H1 (cell line): Measurements from ENCODE around the gene TMEM161B. TPM values are rescaled to one million over a fixed set of nuclear protein-coding genes. Genes with fewer than 3 reads are reported as not detected.

ENCODE experiments used
- ASH2L ChIP-seq: fragments of 200-600, 300-600 bp; sonication (generic); IDR thresholded peaks from one replicate; pipeline ENCODE4 v1.7.1; 2017; ENCODE audit warnings: low read length
- BCL11A ChIP-seq, 2 experiments: IDR thresholded peaks; one replicate each; pipeline ENCODE4 v1.6.1; 2011; ENCODE audit warnings: low read depth in 2 of 2, low read length in 2 of 2, mild to moderate bottlenecking in 2 of 2
- BRCA1 ChIP-seq: IDR thresholded peaks from 2 replicates; pipeline ENCODE4 v1.6.1; 2012; ENCODE audit warnings: low read depth, low read length, improper control_type of control experiment
- CBX5 ChIP-seq: fragments of 300-800, 300-1000 bp; sonication (generic); IDR thresholded peaks from 2 replicates; pipeline ENCODE4 v1.7.1; 2016; ENCODE audit warnings: antibody characterized with exemption, low read length, low read depth
- CBX8 ChIP-seq: fragments of 300-800, 300-1000 bp; sonication (generic); IDR thresholded peaks from 2 replicates; pipeline ENCODE4 v1.7.1; 2016; ENCODE audit warnings: low read depth, low read length, borderline replicate concordance
- HDAC6 ChIP-seq: IDR thresholded peaks from one replicate; pipeline ENCODE4 v1.7.1; 2012; ENCODE audit warnings: low read depth, mild to moderate bottlenecking, inconsistent platforms, low read length, moderate library complexity
- JUND ChIP-seq: IDR thresholded peaks from 2 replicates; pipeline ENCODE4 v1.6.1; 2011; ENCODE audit warnings: mild to moderate bottlenecking, improper control_type of control experiment, low read length
- KDM4A ChIP-seq: IDR thresholded peaks from one replicate; pipeline ENCODE4 v1.7.1; 2012; ENCODE audit warnings: low read depth, mild to moderate bottlenecking, moderate library complexity, low read length, inconsistent platforms; ENCODE audit not compliant: severe bottlenecking
- NANOG ChIP-seq: IDR thresholded peaks from 2 replicates; pipeline ENCODE4 v1.6.1; 2011; ENCODE audit warnings: low read length, low read depth, mild to moderate bottlenecking, inconsistent platforms; ENCODE audit not compliant: insufficient read depth, poor library complexity, severe bottlenecking
- POU5F1 ChIP-seq: IDR thresholded peaks from 2 replicates; pipeline ENCODE4 v1.6.1; 2011; ENCODE audit warnings: low read depth, mild to moderate bottlenecking, low read length, moderate library complexity
- RAD21 ChIP-seq, 2 experiments: IDR thresholded peaks in 1 of 2; conservative IDR thresholded peaks in 1 of 2; 2 replicates each; pipeline ENCODE4 v1.6.1; 2011; ENCODE audit warnings: low read depth in 2 of 2, low read length in 2 of 2, improper control_type of control experiment in 1 of 2, inconsistent platforms in 1 of 2, mild to moderate bottlenecking in 1 of 2, moderate library complexity in 1 of 2
- RBBP5 ChIP-seq: IDR thresholded peaks from 2 replicates; pipeline ENCODE4 v1.7.1; 2012; ENCODE audit warnings: low read depth, mild to moderate bottlenecking, inconsistent platforms, low read length, moderate library complexity, borderline replicate concordance
- RFX5 ChIP-seq: IDR thresholded peaks from 2 replicates; pipeline ENCODE4 v1.6.1; 2011; ENCODE audit warnings: low read depth, low read length, improper control_type of control experiment, borderline replicate concordance
- RNF2 ChIP-seq: fragments of 200-900, 300-1000 bp; sonication (generic); IDR thresholded peaks from 2 replicates; pipeline ENCODE4 v1.7.1; 2016; ENCODE audit warnings: borderline replicate concordance, low read depth, mild to moderate bottlenecking, antibody characterized with exemption, low read length; ENCODE audit not compliant: poor library complexity, severe bottlenecking; ENCODE audit errors: missing control alignments
- SAP30 ChIP-seq: fragments of 300-600 bp; sonication (generic); IDR thresholded peaks from 2 replicates; pipeline ENCODE4 v1.7.1; 2012; ENCODE audit warnings: low read length, moderate library complexity, mild to moderate bottlenecking, inconsistent platforms; ENCODE audit not compliant: insufficient read depth, insufficient replicate concordance
- SP1 ChIP-seq: IDR thresholded peaks from 2 replicates; pipeline ENCODE4 v1.6.1; 2011; ENCODE audit warnings: low read depth, low read length
- SRF ChIP-seq: IDR thresholded peaks from 2 replicates; pipeline ENCODE4 v1.6.1; 2011; ENCODE audit warnings: mild to moderate bottlenecking, low read depth, low read length, moderate library complexity
- SUZ12 ChIP-seq: fragments of 200-600 bp; sonication (generic); IDR thresholded peaks from 2 replicates; pipeline ENCODE4 v1.6.1; 2012; ENCODE audit warnings: mild to moderate bottlenecking, inconsistent platforms, low read length, moderate library complexity, mixed read lengths
- TAF7 ChIP-seq: optimal IDR thresholded peaks from 2 replicates; pipeline ENCODE3; 2011; ENCODE audit warnings: low read depth, mild to moderate bottlenecking, inconsistent platforms, low read length, moderate library complexity, borderline replicate concordance
- ZNF274 ChIP-seq: IDR thresholded peaks from 2 replicates; pipeline ENCODE4 v1.7.0; 2012; ENCODE audit warnings: low read length, borderline replicate concordance; ENCODE audit errors: extremely low read depth
- polyA plus RNA-seq, 7 experiments: library from polyadenylated mRNA; depleted of rRNA in 3 of 7; stranded (reverse) in 5 of 7; unstranded in 2 of 7; fragments of >200 nt in 5 of 7; fragments of 200-250 nt in 2 of 7; gene quantifications; 1 replicate in 5 of 7; 2 replicates in 1 of 7; 4 replicates in 1 of 7; pipeline versions ENCODE4 v1.2.1 to v1.2.3, GENCODE V29; 2011 to 2013; ENCODE audit warnings: missing spikeins in 2 of 7, mixed read lengths in 2 of 7
- total RNA-seq: library from RNA; stranded (reverse); fragmentation: NEBNext Ultra II Directional; extraction: Animal tissue kit (Norgen Biotek cat#: 25700); gene quantifications from 2 replicates; pipeline ENCODE4 v1.2.1, GENCODE V29; 2021
- TF ChIP-seq, protein P1 (sequence below): IDR thresholded peaks from 2 replicates; pipeline ENCODE4 v1.6.1; 2011; ENCODE audit warnings: low read length, improper control_type of control experiment

TMEM161B gene
- total and polyA plus RNA-seq, 2 of the 8 experiments (the other 6 are each of a cell fraction or from before 2014, with no cell fraction given): 7.4 to 13.8 TPM

DNA sequence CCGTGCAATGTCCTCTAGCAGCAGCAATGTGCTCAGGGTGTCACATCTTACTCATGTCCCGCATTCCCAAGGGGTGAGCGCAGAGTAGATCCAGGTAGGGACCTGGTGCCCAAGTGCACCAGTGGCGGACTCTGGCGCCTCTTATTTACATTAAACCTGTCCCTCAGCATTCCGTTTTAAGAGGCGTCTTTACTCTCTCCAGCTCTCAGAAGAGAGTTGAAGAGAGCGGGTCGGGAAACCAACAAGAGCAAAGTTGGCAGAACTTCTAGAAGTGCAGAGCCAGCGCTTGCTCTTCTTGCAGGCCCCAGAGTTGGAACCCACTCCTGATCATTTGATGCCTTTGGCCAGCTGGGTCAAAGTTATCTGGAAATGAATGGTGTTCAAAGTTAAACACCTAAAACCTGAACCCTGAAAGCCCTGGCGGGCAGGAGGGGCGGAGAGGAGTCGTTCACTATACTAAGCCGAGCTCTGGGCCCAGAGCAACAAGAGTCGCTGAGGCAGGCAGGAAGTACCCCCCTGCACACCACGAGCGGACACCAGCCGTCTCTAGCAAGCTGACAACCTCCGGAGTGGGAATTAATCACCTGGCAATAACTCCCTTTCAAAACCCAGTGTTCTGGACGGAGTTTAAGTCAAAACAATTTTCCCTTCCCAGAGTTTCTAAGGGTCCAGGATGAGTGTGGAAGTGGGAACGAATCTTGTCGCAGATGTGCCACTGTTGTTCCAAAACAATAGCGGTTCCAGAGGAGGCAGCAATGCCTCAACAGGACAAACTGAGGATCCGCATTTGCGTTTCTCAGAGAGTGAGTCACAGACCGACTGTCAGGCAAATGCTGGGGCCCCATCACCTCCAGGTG is 122.8 kb downstream of the TMEM161B start (continued):
- TF ChIP-seq, protein P1, sequence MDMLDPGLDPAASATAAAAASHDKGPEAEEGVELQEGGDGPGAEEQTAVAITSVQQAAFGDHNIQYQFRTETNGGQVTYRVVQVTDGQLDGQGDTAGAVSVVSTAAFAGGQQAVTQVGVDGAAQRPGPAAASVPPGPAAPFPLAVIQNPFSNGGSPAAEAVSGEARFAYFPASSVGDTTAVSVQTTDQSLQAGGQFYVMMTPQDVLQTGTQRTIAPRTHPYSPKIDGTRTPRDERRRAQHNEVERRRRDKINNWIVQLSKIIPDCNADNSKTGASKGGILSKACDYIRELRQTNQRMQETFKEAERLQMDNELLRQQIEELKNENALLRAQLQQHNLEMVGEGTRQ: no peak
- TF ChIP-seq RAD21 (IDR thresholded peaks at IDR 0.05 in 1 of 2, conservative IDR thresholded peaks at IDR 0.05 in 1 of 2; ENCODE audit: low read depth in 2 of 2, low read length in 2 of 2): peak; percentile 1 to 17; a peak in 1 of 4 replicates
- no peak for TF ChIP-seq HDAC6
- peak; percentile 60 for TF ChIP-seq RNF2
- no peak for TF ChIP-seq CBX8
- TF ChIP-seq ZNF274: no peak
- no peak for TF ChIP-seq NANOG
- no peak for TF ChIP-seq SAP30
- TF ChIP-seq SRF: no peak
- peak; percentile 79; the same call in 1 of the 2 replicates for TF ChIP-seq RBBP5
- TF ChIP-seq SP1: peak; percentile 55; the same call in 1 of the 2 replicates
- TF ChIP-seq POU5F1: no peak
- TF ChIP-seq RFX5: no peak
- TF ChIP-seq ASH2L: peak; percentile 61
- peak; percentile 57; the same call in 1 of the 2 replicates for TF ChIP-seq SUZ12
- peak; percentile 34 for TF ChIP-seq TAF7
- peak; percentile 63; the same call in 1 of the 2 replicates for TF ChIP-seq JUND
- TF ChIP-seq KDM4A: no peak
- no peak for TF ChIP-seq BRCA1
- TF ChIP-seq CBX5: no peak
- TF ChIP-seq BCL11A (IDR thresholded peaks at IDR 0.05; ENCODE audit: low read depth in 2 of 2, low read length in 2 of 2): no peak
